Measurements from ENCODE around the gene CYB561D2.

CYB561D2 gene

DNA sequence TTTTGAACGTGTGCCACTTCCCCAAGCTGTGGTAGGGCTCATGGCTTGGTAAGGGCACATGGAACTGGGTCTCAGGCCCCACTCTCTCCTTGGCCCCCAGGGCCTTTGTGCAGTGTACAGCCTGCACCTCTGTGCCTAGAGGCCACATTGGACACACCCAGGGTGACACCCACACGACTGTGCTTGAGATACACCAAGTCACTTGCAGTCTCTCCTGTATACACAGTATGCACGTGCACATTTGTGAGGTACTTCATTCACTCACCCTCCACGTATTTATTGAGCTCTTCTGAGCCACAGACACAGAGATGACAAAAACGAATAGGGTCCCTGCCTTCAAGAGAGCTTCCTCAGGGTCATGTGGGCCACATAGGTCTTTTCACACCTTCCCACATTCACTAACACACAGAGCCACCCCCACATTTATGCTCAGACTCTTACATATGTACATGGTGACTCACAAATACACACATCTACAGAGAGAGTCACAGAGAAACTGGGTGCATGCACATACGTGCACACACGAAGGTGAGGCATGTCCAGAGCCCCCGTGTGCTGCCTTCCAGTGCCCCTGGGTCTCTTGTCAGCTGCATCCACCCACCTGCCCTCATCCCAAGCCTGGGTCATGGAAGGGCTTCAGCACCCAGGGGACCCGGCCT lies 18.5 kb downstream of the CYB561D2 start:
- DNase-seq: no peak

DNA sequence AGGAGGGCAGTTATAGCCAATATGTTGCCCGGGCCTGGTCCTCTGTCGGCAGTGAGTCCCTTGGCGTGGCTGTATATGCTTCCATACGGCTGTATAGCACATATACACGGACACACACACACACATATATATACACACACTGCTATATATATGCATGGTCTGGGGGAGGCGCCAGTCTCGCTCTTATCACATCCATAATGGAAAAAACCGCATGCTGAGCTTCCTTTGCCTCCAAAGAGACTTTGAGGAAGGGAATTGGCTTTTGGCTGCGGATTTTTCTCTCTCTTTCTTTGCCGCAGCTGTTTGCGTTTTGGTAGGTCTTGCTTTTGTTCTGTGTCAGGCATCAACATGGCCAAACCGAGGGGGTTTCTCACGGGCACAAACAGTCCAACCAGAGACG lies 19.9 kb downstream of the CYB561D2 start:
- no peak for DNase-seq

DNA sequence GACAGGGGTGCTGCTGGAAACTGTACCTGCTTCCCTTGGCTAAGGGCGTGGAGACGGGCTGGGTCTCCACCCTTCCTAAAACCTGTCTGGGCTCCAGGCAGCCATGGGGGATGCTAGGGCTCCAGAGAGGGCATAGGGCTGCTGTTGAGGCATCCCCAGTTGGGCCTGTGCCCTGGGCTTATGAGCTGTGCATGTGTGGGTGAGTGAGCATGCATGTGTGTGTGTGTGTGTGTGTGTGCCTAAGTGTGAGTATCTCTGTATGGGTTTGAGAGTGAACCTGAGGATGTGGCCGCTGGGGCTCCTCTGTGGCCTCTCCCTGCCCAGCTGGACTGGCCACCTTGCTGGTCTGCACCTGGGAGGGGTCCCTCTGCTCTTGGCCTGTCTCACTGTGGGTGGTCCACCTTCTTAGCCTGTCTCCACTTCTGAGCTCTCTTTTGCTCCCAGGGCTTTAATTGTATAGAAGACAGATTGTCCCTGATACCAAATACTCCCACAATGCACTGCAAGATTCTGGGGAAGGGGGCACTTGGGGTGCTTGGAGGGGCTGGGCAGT lies 20.5 kb downstream of the CYB561D2 start:
- no peak for DNase-seq

DNA sequence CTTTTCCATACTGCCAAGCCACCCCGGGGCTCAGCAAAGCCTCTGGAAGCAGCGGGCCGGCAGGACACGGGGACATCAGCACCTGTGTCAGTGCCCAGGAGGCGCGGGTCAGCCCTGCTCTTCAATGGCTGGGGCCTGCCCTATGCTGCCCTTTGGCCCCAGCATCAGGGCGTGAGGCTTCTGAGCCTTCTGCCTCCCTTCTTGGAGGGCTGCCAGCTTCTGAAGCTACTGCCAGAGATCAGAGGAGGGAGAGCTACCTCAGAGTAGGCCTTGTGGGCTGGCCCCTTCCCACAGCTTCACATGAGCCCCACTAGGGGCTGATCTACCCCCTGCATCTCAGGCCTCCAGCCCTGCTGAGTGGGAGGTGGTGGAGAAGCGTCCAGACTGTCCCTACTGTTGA lies 21.7 kb downstream of the CYB561D2 start:
- no peak for DNase-seq

DNA sequence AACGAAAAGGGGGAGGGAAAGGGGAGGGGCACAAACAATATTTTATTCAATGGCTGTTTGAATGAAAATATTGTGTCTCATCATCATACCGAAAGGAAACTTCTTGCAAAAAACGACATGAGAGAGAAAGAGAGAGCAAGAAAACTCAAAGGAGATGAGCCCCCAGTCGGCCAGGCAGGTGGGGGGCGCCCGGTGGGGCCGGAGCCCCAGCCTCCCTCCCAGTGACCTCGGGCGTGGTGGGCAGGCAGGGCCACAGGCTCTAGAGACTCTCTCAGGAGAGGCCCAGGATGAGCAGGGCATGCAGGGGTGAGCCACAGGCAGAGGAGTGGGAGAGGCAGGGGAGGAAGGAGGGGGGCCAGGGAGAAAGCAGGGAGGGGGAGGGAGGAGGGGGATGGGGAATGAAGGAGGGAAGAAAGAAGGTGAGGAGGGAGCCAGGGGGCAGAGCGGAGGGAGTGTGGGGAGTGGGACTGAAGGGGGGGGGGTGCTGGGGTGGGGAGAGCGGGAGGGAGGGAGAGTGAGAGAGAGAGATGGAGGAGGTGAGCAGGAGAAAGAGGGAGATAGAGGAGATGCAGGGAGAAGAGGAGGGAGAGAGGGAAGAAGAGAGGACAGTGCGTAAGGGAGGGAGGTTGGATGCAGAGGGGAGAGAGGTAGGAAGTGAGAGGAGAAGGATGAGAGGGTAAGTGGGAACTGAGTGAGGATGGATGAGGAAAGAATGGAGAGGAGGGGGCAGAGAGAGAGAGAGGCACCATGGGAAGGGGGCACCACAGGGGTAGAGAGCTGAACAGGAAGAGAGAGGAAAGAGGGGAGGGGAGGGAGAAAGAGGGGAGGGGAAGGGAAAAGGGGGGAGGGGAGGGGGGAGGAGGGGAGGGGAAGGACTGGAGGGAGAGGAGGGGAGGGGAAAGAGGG lies 22.7 kb downstream of the CYB561D2 start:
- no peak for DNase-seq

DNA sequence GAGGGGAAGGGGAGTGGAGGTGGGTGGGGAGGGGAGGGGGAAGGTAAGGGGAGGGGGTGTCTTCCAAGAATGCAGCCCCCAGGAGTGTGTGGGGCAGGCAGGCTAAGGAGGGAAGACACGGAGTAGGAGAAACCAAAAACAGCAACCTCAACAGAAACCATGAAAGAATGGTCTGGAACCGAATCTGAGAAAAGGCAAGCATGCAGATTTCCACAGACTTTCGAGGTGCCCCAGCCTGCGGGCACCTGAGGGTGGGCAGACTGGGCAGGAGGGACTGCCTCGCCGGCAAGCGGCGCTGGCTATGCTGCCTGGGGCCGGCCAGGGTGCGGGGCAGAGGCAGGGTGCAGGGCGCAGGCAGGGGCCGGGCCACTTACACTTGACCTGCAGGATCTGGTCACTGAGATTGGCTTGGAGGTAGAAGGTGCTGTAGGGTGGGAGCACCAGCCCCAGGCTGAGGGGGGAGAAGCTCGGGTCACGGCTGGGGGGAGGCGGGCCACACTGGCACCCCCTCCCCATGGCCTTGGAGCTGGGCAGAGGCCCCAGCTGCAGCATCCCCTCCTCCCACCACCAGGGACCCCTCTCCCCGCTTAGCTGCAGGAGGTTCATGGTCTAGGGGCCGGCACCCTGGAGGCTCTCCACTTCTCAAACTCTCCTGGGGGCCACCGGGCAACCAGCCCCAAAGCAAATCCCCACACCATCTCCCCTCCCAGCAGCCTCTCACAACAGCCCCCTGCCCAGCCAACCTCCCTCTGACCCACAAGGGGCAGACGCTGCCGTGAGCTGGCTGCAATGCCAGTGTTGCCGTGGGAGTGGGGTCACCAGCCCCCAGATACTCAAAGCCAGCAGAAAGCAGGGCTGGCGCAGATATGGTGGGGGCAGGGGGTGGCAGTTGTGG lies 23.9 kb downstream of the CYB561D2 start:
- DNase-seq: no peak

DNA sequence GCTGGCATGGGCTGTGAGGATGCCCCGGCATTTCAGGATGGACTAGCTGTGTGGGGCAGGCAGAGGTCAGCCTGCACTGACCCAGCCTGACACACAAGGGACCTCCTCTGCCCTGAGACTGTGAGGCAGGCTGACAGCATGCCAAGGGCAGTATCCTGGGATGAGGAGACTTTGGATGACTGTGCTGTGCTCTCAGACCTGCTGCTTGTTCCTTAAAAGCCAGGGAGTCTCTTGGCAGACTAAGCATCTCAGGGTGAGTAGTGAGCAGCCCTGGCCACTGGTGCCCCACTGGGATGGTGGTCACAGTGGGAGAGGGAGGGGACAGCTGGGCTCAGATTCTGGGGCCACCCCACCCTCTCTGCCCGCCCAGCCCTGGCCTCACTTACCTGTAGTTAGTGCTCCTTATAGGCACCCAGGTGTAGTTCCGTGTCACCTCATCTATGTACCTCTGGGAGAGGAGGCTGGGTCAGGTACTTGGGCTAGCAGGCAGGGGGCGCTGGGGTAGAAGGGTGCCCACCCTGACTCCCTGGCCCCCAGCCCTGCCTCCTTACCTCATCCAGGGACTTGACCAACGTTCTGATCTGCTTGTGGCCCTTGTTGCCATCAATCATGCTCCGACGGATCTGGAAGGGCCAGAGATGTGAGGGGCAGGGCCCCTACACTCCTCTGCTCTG lies 24.7 kb downstream of the CYB561D2 start:
- DNase-seq: no peak

DNA sequence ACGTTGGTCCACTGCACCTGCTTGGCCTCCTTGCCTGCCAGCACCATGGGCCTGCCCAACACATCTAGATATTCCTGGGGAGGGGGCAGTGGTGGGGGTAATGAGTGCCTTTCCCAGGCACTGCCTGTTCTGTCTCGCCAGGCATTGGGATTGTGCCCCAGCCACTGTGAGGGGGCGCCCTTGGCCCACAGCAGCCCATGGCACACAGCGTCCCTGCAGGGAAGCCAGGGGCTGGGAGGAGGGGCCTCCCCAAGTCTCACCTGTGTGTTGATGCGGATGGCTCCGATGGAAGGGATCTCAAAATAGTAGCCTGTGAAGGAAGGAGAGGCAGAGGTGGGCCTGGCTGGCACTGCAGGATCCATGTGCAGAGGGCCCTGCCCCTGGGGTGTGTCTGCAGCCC lies 27.4 kb downstream of the CYB561D2 start:
- DNase-seq: no peak

DNA sequence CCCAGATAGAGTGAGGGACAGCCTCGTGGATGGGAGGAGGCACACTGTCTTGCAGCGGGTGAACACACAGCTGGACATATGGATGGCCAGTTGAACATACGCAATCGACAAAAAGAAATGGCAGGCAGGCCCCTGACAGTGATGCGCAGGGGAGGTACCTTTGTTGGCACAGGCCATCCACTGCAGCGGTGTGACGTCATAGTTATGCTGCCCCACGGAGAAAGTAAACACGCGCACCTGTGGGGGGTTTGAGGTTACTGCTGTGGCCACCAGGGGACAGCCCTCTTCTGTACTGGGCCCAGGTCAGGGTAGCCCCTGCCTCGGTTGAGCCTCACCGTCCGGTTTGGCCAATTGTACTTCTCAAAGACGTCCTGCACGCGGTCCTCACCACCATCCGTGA lies 28.1 kb downstream of the CYB561D2 start:
- no peak for DNase-seq

DNA sequence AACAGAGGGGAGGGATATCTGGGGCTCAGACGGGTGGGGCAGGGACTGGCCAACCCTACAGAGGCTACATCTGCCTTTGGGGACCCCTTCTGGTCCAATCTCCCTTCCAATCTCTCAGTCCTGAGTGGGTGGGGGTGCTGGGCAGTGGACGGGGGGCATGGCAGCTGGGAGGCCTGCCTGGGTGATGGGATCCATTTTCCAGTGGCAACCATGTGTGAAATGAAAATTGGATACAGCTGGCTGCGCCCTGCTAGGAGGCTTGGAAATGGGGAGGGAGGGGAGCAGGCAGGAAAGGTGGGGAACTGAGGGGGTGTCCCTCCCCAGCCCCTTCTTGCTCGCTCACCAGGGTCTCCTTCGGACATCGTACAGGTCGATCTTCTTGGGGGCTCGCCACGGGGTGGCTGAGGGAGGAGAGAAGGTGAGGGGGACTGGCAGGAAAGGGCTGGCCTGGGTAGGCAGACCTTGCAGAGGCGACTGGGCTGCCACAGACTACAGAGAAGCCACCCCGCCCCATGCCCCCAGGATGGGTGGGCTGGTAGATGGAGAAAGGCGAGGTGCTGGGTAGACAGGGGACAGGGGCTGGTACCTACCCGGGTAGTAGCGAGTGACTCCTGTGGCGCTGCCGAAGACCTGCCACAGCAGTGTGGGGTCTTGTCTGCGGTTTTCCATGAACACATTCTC lies 29.9 kb downstream of the CYB561D2 start:
- DNase-seq: no peak

DNA sequence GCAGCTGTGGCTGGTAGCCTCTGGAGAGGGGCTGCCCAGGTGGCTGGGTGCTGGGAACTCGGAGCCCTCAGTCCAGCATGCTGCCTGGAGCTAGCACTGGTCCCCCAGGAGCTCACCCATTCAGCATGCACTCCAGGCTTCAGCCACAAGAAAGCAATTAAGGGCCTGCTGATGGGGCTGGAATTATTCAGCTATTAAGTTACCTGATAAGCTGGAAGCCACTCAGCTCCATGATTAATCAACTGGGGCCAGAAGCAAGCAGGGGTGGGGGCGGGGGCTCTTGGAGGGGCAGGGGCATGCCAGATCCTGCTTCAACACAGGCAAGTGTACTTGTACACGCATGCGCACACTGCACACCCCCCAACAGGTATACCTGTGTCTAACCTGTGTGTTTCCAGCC lies 30.7 kb downstream of the CYB561D2 start:
- no peak for DNase-seq

DNA sequence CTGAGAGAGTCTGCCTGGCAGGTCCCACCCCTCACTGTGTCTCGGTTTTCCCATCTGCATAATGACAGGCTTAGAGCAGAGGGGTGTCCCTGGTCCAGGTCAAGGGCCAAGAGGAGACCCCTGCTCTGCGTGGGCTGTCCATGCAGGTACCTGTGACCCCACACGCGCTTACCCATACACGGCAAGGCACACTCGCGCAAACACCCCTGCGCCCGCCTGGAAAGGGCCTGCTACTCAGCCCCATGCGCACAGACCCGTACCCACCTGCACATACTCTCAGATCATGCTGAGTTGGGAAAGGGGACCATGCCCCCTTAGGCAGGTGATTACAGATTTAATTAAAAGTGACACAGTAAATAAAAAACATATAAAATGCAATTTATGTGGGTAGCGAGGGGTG lies 32.1 kb downstream of the CYB561D2 start:
- no peak for DNase-seq

DNA sequence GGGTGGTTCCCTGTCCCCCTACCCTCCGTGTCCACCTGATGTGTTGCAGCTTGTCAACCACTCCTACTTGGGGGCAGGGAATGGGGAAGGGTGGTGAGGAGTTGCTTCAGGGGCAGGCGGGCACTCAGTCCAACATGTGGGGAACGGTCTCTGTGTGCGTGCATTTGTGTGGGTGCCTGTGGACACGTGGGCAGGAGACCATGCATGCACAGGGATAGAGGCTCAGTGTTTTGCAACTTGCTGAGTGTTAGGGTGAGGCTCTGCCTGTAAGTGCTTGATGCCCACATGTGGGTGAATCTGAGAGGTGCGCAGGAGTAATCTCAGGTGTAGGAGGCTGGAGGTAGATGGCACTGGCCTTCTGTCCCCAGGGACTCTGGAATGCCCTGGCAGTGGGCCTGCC lies 33.1 kb downstream of the CYB561D2 start:
- no peak for DNase-seq

DNA sequence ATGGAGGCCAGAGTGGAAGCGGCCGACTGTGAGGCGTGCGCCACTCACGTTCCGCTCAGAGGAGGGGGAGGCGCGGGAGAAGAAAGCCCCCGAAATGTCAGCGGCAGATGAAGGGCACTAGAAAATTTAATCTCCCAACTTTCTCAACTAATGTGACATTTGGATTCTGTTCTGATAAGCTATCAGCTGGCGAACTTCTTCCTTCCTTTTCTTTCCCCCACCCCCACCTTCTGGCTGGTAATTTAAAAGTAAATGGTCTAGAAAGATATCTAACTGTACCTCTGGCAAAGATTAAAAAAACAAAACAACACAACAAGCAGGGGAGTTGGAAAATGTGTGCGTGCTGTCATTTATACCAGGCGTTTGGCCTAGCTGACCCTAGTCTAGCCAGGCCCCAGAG lies 35.1 kb downstream of the CYB561D2 start:
- no peak for DNase-seq

DNA sequence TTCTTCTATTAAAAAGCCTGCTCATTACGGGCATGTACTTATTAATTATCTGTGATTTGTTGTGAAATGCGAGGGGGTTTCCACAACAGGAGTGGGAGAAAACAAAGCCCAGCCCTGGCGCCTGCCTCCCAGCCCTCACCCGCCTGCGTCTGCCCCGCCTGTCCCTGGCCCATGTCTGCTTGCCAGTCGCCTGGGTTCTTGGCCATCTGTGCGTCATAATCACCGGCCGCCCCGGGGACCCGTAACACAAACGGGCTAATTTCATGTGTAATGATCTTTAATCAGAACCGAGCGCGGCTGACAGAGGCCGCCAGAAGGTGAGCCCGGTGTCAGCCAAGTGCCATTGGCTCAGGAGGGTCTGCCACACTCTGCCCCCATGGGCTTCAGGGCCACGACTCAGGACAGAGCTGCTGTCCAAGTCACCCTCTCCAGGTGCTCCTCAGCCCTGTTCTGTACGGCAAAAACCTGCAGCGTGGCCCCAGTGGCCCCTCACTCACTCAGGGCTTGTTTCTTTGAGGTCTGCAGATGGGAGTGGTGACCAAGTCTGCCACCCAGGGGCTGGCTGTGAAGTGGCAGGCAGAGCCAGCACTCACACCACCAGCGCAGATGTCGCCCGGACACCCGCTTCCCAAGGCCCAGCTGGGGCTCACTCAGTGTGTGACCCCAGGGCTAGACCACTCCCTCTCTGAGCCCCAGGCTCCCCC lies 37.5 kb downstream of the CYB561D2 start:
- no peak for DNase-seq

DNA sequence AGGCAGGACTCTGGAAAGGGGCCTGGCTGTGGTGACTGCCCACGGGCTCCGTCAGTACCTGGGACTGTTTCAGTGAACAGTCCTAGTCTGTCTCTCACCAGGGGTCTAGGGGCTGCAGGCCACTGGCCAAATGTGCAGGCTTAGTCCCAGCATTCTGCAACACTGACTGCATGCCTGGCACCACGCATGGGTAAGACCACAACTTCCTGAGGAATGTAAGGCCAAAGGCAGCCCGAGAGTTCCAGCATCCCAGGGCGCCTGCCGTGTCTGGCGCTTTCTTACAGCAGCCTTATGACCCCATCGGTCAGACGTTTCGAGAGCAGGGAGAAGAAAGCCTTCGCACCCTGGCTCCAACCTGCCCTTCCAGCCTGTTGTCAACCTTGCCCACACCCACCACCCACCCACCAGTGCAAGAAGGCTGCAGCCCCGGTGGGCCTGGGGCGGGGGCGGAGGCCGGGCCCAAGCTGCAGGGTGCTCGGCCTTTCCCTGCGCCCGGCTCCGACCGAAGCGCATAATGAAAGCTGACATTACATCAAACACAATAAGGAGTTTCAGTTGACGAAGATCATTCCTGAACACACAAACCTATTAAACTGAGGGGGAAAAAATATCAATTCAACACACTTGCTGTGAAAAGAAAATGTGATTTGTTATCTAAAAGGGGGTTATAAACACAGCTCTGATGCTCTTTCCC lies 38.2 kb downstream of the CYB561D2 start:
- DNase-seq: no peak

DNA sequence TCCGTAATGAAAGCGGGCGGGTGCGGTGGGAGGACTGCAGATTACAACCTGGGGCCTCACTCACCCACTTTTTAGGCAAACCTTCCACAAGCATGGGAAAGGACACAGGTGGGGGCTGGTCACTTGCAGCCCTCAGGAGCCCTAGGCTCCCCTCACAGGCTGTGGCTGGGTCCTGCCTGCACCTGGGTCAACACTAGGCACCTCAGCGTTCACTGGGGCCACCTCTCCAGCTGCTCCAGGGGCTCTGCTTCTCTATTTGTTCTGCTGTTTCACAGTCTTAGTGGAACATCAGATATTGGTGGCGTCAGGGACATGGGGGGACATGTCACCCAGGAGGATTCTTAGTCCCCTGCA lies 38.7 kb downstream of the CYB561D2 start:
- DNase-seq: no peak

DNA sequence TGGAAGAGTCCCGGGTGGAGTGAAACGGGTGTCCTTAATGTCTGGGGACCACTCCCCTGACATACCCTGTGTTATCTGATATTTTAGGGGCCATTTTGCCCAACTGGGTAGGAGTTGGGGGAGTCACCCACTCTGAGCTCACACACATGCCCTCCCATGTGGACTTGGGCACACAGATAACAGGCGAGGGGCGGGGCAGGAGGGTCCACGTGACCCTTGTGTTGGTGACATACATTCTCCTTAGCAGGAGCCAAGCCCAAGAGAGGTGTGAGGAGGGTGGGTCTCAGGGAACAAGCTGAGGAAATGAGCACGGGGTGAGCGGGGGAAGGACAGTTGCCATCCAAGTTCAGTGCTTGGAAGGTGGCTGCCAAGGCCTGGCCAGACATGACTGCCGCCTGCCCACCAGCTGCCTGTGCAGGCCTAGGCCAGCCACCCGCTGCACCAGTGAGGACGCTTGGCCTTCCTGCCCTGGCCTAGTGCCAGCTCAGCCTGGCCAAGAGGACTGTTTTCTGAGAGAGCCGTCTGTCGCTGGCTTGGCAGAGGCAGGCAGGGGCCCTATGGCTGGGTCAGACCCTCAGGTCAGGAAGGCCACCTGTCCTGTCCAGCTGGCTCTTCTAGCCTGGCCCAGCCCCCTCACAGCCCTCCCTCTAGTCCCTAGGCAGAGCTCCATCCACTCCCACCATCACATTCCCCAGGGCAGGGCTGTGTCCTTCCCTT lies 40.0 kb downstream of the CYB561D2 start:
- DNase-seq: no peak

DNA sequence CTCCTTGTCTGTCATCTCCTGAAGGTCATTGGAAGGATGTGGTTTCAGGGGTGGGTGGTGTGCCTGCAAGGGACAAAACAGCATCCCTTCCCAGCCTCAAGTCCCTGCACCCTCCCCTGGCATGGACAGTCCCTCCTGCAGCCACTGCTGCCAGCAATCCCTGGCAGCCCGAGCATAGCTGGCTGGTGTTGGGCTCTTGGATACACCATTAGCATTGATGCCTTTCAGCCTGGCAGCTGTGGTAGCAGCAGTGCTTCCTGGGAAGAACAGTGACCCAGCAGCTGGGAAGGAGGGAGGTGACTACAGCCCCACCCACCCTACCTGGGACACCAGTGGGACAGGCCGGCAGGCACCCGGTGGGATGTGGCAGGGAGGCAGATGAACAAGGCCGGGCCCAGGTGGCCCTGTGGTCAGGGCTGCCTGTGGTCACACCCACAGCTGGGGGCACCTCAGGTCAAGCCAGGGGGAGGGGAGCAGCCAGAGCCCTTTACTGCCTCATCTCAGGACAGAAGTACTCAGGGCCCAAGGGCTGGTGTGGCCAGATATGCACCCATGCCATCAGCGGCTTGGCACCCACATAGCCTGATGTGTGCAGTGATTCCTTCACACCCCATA lies 41.5 kb downstream of the CYB561D2 start:
- no peak for DNase-seq

DNA sequence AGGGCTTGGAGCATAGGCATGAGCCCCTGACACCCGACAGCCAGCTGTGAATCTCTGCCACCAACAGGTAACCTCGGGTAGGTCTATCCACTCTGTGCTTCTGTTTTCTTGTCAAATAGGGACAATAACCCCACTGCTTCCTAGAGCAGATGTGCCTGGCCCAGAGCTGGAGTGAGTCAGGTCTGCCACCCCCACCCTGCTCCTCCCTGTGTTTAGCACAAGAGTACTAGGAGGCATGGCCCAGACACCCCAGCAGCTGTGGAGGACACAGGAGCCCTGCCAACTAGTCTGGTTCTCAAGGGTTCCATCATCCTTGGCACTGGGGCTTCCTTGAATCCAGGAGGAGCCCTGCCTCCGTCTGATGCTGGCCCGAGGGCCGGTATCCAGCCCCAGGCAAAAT lies 42.4 kb downstream of the CYB561D2 start:
- no peak for DNase-seq

Measured in NCI-H1930 (cell line).